Activated naive CD4-positive, alpha-beta T cell treated with anti-CD3 and anti-CD28 coated beads, Interleukin-2, amount 50 U/mL, for 72 hours (primary cell): ENCODE results near the gene SDR9C7. TPM values are rescaled to one million over a fixed set of nuclear protein-coding genes. Genes with fewer than 3 reads are reported as not detected.
"Not testable (repeated sequence)": the region's sequence is repeated elsewhere in the genome, so short reads cannot be mapped to it uniquely, and the experiment has no call there.

Source experiments
- ATAC-seq, 2 donors: fragments of 150-1000 bp; cut with Tn5 transposase; 2 replicates each; pipeline ENCODE4 v1.10.0; 2021; ENCODE audit warnings: mild to moderate bottlenecking in 2 of 2, moderate library complexity in 2 of 2
- DNase-seq, 2 donors: peaks; one replicate each; pipeline ENCODE4 v3.0.0; 2021 to 2022; ENCODE audit warnings: low spot score in 2 of 2
- H3K27ac Mint-ChIP-seq, 2 donors: one replicate each; pipeline ENCODE4 v1.8.0; 2022; ENCODE audit warnings: mild to moderate bottlenecking in 2 of 2, mixed read lengths in 2 of 2
- H3K36me3 Mint-ChIP-seq, 2 donors: one replicate each; pipeline ENCODE4 v1.8.0; 2022; ENCODE audit warnings: mixed read lengths in 2 of 2
- H3K9me3 Mint-ChIP-seq, 2 donors: one replicate each; pipeline ENCODE4 v1.8.0; 2022; ENCODE audit warnings: mixed read lengths in 2 of 2
- total RNA-seq, 2 donors: library from RNA; stranded (reverse); gene quantifications; one replicate each; pipeline ENCODE4 v1.2.3, GENCODE V29; 2022

The SDR9C7 gene
- total RNA-seq, 2 donors from 2014 or later: not detected

DNA sequence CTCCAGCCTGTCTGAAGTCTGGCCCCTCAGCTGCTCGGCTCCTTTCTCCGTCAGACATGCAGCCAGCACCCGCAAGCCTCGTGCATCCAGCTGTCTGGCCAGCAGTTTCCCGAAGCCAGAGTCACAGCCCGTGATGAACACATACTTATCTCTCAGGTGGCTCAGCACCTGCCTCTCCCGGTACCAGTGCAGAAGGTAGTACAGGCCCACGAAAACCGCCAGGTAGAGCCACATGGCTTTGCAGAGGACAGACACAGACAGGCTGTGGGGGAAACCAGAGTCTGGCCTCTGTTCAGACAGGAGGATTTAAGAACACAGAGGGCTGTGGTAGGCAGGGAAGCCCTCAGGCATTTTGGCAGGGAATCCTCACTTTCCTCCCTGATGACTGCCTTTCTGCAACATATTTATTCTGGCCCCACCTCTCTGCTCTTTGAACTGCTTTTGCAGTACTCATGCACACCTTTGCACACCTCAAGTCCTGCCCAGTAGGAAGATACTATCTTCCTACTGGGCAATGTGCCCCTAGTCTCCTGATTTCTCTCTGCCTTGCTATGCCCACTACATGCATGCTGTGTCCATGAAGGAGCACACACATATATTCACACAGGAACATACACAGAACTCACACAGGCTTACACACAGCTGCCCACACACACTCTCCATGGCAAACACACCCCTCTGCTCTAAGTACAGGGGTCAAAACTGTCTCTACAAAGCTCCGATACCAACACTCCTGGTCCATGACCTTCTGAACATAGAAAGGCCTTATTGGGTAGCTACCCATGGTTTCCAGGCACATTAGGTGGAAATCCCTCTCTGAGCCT is 23.2 kb upstream of the SDR9C7 start, which contains the start of gene RDH16:
Gene RDH16 (minus strand): TSS at position 380 of the 824 bp plus-strand sequence. CDS start 146 bp downstream, at position 234.
- DNase-seq (no peak), ATAC-seq (no peak)
- H3K36me3 Mint-ChIP-seq: peaks cover 0 to 17% of the 10 kb centered on the region in 2 donors
- peaks cover 3 to 9% of the 10 kb centered on the region in 2 donors for H3K9me3 Mint-ChIP-seq
- no peak within 1 kb of the TSS for H3K27ac Mint-ChIP-seq

- ATAC-seq (no peak), DNase-seq (no peak)
- H3K36me3 Mint-ChIP-seq: peaks cover 0 to 17% of the 10 kb centered on the region in 2 donors
- H3K27ac Mint-ChIP-seq: peak overlapping the region in 1 of 2 donors; percentile 66
- peaks cover 3 to 9% of the 10 kb centered on the region in 2 donors for H3K9me3 Mint-ChIP-seq
These were observed 21.5 kb upstream of the SDR9C7 start for GRCh38 chr12:56955631-56956256.

DNA sequence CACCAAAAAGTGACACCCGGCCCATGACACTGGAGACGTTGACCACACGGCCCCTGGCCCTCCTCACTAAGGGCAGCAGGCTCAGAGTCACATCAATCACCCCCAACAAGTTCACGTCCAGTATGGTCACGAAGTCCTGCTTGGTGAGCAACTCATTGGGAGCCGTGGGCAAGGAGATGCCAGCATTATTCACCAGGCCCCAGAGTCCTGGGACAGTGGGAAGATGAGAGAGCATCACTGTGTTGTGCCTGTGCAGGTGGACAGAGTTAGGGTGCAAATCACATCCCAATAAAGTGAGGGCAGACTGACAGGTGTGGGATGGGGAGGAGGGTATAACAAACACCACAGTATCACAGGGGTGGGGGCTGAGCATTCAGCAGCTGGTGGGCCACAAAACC is 20.7 kb upstream of the SDR9C7 start:
- DNase-seq (no peak), ATAC-seq (no peak)
- Mint-ChIP-seq H3K36me3 (peaks cover 0 to 17% of the 10 kb centered on the region in 2 donors), H3K9me3 (peaks cover 3 to 9% of the 10 kb centered on the region in 2 donors), H3K27ac (no peak overlapping the region)

DNA sequence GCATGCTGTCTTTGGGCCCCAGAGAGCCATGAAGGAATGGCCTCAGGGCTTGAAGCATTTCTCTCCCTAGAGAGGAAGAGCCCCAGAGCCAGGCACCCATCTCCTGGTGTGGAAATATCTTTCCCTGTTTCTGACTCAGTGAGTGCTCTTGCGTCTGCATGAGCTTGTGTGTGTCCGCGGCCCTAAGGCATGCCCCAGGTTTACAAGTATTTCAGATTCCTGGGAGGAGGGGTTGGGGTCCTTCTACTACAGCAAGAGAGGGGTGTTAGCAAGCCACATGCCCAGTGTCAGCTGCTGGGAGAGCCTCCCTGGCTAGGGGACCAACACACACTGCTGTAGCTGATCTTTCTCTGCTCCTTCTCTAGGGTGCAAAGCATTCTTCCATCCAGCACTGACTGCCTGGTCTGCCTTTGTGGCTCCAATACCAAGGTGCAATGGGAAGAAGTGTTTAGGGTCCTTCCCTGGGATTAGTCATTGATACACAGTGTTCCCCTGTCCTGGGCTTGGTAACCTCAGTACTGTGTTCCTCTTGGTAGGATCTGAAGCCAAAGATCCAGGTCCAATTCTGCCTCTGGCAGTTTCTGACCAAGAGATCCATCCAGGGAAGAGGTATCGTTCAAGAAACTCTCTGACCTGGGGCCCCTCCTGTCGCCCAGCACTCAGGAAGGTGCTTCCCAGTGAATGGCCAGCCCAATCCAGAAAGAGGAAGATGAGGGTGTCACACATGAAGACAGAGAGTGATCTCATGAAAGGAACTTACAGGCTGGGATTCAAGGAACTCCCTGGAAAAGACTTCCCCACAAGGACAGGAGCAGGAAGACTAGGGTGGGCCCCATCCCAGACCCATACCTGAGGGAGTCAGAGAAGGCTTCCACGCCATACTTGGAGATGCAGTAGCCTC is 20.1 kb upstream of the SDR9C7 start:
- H3K36me3 Mint-ChIP-seq: peaks cover 0 to 13% of the 10 kb centered on the region in 2 donors
- peaks cover under 1 to 6% of the 10 kb centered on the region in 2 donors for H3K9me3 Mint-ChIP-seq
- DNase-seq (no peak), ATAC-seq (no peak)
- no peak overlapping the region for H3K27ac Mint-ChIP-seq

GRCh38 chr12:56953314-56953713 is 19.1 kb upstream of the SDR9C7 start:
- peaks cover 0 to 5% of the 10 kb centered on the region in 2 donors for H3K9me3 Mint-ChIP-seq
- ATAC-seq (no peak), DNase-seq (no peak)
- no peak overlapping the region for H3K27ac Mint-ChIP-seq
- peaks cover 0 to 6% of the 10 kb centered on the region in 2 donors for H3K36me3 Mint-ChIP-seq

DNA sequence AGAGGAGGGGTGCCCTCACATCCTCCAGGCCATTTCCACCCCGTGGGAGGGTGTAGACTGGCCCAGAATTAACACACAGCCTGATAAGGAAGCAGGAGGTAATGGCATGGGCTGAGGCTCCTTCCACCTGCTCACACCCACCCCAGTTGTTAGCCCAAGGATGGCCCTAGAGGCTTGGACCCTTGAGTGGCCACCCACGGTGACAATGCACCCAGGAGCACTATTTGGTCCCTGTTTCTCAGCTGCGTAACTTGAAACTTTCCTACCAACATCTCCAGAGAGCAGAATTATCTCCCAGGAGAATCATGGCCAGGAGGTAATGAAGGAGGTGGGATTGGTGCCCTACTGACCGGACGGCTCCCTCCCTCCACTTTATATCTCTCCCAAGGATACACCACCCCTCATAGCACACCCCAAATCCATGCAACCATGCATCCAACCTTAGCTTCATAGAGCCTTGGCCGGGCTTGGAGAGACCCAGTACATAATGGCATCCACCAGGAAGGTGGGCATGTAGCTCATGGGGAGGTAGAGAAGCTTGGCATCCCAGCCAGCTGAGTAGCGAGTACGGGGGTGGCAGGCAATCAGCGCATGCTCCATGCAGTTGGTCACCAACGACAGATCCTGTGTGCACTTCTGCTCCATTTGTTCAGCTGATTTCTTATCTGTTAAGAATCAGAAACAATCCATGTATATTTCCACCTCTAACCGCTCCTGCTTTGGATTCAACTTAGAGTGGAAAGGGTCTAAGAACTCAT is 17.6 kb upstream of the SDR9C7 start:
- ATAC-seq (no peak), DNase-seq (no peak)
- H3K27ac Mint-ChIP-seq: no peak overlapping the region
- H3K9me3 Mint-ChIP-seq: peaks cover 0 to 5% of the 10 kb centered on the region in 2 donors
- H3K36me3 Mint-ChIP-seq: no peaks in the 10 kb centered on the region

DNA sequence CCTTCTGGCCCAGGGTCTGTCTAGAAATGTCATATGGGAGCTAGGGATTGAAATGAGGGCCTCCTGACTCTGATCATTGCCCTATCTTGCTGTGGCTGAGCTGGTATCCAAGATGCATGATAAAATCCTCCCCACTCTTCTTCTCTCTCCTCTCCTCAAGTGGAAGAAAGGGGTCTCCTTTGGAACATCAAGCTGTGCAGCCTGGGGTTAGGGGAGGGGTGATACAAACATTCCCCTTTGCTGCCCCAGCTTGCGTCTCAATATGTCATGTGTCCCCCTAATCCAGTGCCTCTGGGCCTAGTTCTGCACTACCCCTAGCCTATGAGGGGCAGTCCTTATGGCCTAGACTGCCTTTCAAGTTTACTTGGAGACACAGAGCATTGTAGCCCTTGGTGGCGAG is 14.7 kb upstream of the SDR9C7 start:
- ATAC-seq: no peak
- peak overlapping the region in 1 of 2 donors; percentile 32 for H3K27ac Mint-ChIP-seq

GRCh38 chr12:56948457-56948777 is 14.2 kb upstream of the SDR9C7 start:
- H3K36me3 Mint-ChIP-seq: no peaks in the 10 kb centered on the region
- H3K9me3 Mint-ChIP-seq: peaks cover 0 to 16% of the 10 kb centered on the region in 2 donors
- H3K27ac Mint-ChIP-seq: no peak overlapping the region
- ATAC-seq (no peak), DNase-seq (no peak)

More for the DNA sequence above, 14.7 kb upstream of the SDR9C7 start:
- DNase-seq: no peak
- H3K36me3 Mint-ChIP-seq: no peaks in the 10 kb centered on the region
- peaks cover 0 to 14% of the 10 kb centered on the region in 2 donors for H3K9me3 Mint-ChIP-seq

DNA sequence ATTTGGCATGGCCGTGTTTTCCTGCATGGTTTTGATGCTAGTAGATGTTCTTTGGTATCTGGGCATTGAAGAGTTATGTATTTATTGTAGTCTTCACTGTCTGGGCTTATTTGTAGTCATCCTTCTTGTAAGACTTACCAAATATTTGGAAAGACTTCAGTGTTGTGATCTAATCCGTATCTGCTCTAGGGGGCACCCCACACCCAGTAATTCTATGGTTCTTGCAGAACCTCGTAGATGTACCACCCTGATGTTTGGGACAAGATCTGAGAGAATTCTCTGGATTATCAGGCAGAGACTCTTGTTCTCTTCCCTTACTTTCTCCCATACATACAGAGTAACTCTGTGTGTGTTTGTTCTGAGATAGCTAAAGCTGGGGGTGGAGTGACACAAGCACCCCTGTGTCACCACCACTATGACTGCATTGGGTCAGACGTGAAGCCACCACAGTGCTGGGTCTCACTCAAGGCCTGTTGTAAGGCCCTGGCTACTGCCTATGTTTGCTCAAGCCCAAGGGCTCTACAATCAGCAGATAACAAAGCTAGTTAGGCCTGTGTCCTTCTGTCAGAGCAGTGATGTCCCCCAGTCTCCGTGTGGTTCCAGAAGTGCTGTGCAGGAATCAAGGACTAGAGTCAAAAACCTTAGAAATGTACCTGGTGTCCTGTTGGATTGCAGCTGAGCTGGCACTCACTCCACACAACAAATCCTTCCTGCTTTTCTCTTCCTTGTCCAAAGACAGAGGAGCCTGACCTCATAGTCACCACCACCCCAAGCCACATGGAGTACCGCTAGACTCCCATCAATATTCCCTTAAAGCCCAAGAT is 13.6 kb upstream of the SDR9C7 start:
- ATAC-seq (no peak), DNase-seq (no peak)
- H3K36me3 Mint-ChIP-seq: no peaks in the 10 kb centered on the region
- no peak overlapping the region for H3K27ac Mint-ChIP-seq
- peaks cover 0 to 16% of the 10 kb centered on the region in 2 donors for H3K9me3 Mint-ChIP-seq

DNA sequence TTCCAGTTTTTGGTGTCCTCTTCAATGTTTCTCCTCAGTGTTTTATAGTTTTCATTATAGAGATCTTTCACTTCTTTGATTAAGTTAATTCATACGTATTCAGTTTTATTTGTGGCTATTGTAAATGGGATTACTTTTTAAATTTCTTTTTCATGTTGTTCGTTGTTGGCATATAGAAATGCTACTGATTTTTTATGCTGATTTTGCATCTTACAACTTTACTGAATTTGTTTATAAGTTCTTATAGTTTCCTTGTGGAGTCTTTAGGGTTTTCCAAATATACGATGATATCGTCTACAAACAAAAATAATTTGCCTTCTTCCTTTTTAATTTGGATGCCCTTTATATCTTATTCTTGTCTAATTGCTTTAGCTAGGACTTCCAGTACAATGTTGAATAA is 9.7 kb upstream of the SDR9C7 start:
- Mint-ChIP-seq H3K36me3 (no peaks in the 10 kb centered on the region), H3K9me3 (peaks cover 0 to 16% of the 10 kb centered on the region in 2 donors), H3K27ac (no peak overlapping the region)
- DNase-seq (no peak), ATAC-seq (no peak)

DNA sequence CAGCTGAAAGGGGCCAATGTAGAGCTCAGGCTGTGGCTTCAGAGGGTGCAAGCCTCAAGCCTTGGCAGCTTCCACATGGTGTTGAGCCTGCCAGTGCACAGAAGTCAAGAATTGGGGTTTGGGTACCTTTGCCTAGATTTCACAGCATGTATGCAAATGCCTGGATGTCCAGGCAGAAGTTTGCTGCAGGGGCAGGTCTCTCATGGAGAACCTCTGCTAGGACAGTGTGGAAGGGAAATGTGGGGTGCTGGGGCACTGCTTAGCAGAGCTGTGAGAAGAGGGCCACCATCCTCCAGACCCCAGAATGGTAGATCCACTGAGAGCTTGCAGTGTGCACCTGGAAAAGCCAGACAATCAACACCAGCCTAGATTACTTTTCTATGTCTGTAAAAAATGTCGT is 9.2 kb upstream of the SDR9C7 start:
- ATAC-seq, H3K27ac Mint-ChIP-seq, DNase-seq, H3K36me3 Mint-ChIP-seq: not testable (repeated sequence)
- peaks cover 0 to 16% of the 10 kb centered on the region in 2 donors for H3K9me3 Mint-ChIP-seq

DNA sequence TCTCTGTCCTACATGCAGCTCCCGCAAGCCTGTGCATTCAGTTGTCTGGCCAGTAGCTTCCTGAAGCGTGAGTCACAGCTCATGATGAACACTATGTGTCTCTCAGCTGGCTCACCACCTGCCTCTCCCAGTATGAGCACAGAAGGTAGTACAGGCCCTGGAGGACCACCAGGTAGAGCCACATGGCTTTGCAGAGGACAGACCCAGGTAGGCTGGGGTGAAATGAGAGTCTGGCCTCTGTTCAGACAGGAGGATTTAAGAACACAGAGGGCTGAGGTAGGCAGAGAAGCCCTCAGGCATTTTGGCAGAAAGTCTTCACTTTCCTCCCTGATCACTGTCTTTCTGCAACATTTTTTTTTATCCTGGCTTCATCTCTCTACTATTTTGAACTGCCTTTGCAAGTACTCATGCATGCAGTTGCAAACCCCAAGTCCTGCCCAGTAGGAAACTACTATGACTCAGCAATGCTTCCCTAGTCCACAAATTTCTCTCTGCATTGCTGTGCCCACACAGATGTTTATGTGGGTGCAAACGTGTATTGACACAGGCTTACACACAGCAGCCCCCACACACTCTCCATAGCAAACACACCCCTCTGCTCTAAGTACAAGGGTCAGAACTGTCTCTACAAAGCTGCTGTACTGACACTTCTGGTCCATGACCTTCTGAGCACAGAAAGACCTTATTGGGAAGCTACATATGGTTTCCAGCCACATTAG is 7.2 kb upstream of the SDR9C7 start:
- no peak for DNase-seq
- no peak overlapping the region for H3K27ac Mint-ChIP-seq
- no peaks in the 10 kb centered on the region for H3K36me3 Mint-ChIP-seq
- ATAC-seq: peak; percentile 40 to 69
- peaks cover 0 to 8% of the 10 kb centered on the region in 2 donors for H3K9me3 Mint-ChIP-seq

GRCh38 chr12:56940942-56941298 is 6.7 kb upstream of the SDR9C7 start:
- H3K9me3 Mint-ChIP-seq, DNase-seq, ATAC-seq, H3K36me3 Mint-ChIP-seq, H3K27ac Mint-ChIP-seq: not testable (repeated sequence)

- H3K27ac Mint-ChIP-seq: no peak overlapping the region
- DNase-seq (no peak), ATAC-seq (no peak)
- no peaks in the 10 kb centered on the region for H3K9me3 Mint-ChIP-seq
- H3K36me3 Mint-ChIP-seq: no peaks in the 10 kb centered on the region
These were observed 1.5 kb upstream of the SDR9C7 start for GRCh38 chr12:56935752-56936151.

GRCh38 chr12:56935157-56935556 is 949 bp upstream of the SDR9C7 start:
- Mint-ChIP-seq H3K9me3 (no peaks in the 10 kb centered on the region), H3K27ac (no peak overlapping the region), H3K36me3 (no peaks in the 10 kb centered on the region)
- ATAC-seq (no peak), DNase-seq (no peak)
